HUES48 (cell line): Measurements from ENCODE around the gene ARMC6.

Experiments
- H3K27ac ChIP-seq: one replicate; pipeline ENCODE4 v1.7.0; 2013; ENCODE audit warnings: low read depth, low read length, inconsistent platforms
- H3K27me3 ChIP-seq: 2 replicates; pipeline ENCODE4 v1.6.1; 2013; ENCODE audit warnings: mild to moderate bottlenecking, low read length; ENCODE audit not compliant: control insufficient read depth, insufficient read depth
- H3K36me3 ChIP-seq: 2 replicates; pipeline ENCODE4 v1.6.1; 2013; ENCODE audit warnings: low read length; ENCODE audit not compliant: control insufficient read depth, insufficient read depth
- H3K4me1 ChIP-seq: 2 replicates; pipeline ENCODE4 v1.6.1; 2013; ENCODE audit warnings: mild to moderate bottlenecking, low read length; ENCODE audit not compliant: control insufficient read depth, insufficient read depth
- H3K4me3 ChIP-seq: 2 replicates; pipeline ENCODE4 v1.5.1; 2013; ENCODE audit warnings: mild to moderate bottlenecking, low read depth, low read length
- H3K9ac ChIP-seq: 2 replicates; pipeline ENCODE4 v1.6.1; 2013; ENCODE audit warnings: mild to moderate bottlenecking, low read depth, low read length, moderate library complexity
- H3K9me3 ChIP-seq: 2 replicates; pipeline ENCODE4 v1.6.1; 2013; ENCODE audit warnings: low read length; ENCODE audit not compliant: control insufficient read depth, insufficient read depth

The ARMC6 gene

DNA sequence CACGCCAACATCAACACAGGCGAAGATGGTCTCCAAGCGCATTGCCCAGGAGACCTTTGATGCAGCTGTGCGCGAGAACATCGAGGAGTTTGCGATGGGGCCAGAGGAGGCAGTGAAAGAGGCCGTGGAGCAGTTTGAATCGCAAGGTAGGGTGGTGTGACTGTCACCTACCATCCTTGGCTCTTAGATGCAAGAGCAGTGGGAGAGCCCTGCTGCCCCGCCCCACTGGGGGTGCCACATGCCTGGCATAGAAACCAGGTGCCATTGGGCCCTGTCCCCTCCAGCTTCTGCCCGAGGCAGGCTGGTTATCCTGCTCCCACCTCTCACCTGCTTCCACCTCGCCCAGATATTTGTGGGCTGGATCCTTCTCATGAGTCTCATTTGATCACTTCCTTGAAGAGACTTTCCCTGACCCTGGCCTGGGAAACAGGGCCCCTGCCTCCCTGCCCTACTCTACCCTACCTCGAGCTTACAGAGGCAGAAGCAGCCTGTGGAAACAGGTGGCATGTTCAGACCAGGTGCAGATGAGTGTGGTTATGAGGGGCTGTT lies 9.4 kb downstream of the ARMC6 start:
- Histone ChIP-seq H3K36me3 (peaks cover 67% of the 10 kb centered on the region), H3K27ac (no peak overlapping the region), H3K4me3 (no peak overlapping the region), H3K9me3 (peaks cover 2% of the 10 kb centered on the region), H3K27me3 (no peaks in the 10 kb centered on the region), H3K4me1 (no peaks in the 10 kb centered on the region), H3K9ac (no peak overlapping the region)

DNA sequence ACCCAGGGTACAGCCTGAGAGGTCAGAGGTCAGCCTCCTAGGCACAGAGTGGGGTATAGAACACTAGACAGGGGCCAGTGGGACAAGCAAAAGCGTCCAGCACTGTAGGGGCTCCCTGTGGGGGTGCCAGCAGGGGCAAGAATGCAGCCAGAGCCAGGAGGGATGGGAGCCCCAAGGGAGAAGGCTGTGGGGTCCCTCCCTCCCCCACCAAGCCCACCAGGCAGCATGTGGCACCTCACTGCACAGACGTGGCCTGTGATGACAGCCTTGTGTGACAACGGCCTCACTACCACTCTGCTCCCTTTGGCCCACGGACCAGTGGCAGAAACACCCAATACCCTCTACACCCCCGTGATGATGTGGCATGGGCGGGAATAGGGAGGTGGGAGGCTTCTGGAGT lies 10.1 kb downstream of the ARMC6 start:
- H3K4me1 ChIP-seq: no peaks in the 10 kb centered on the region
- no peak overlapping the region for H3K27ac ChIP-seq
- no peaks in the 10 kb centered on the region for H3K9me3 ChIP-seq
- H3K9ac ChIP-seq: no peak overlapping the region
- H3K36me3 ChIP-seq: peaks cover 63% of the 10 kb centered on the region
- no peaks in the 10 kb centered on the region for H3K27me3 ChIP-seq
- H3K4me3 ChIP-seq: no peak overlapping the region

GRCh38 chr19:19043881-19044280 lies 10.5 kb downstream of the ARMC6 start:
- no peak overlapping the region for H3K27ac ChIP-seq
- no peaks in the 10 kb centered on the region for H3K27me3 ChIP-seq
- H3K4me3 ChIP-seq: no peak overlapping the region
- no peak overlapping the region for H3K9ac ChIP-seq
- H3K4me1 ChIP-seq: no peaks in the 10 kb centered on the region
- H3K9me3 ChIP-seq: no peaks in the 10 kb centered on the region
- H3K36me3 ChIP-seq: peaks cover 66% of the 10 kb centered on the region

DNA sequence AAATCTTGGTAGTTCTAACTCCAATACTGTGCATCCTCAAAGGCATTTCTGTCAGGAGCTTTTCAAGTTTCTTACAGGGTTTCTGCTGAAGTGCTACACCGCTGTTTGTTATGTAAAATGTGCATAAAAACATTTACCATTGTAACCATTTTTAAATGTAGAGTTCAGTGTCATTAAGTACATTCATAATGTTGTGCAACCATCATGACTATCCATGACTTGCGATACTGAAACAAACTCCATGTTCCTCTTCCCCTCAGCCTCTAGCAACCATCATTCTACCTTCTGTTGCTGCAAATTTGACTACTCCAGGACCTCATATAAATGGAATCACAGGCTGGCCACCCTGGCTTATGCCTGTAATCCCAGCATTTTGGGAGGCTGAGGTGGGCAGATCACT lies 16.0 kb downstream of the ARMC6 start:
- H3K36me3 ChIP-seq: peaks cover 79% of the 10 kb centered on the region

DNA sequence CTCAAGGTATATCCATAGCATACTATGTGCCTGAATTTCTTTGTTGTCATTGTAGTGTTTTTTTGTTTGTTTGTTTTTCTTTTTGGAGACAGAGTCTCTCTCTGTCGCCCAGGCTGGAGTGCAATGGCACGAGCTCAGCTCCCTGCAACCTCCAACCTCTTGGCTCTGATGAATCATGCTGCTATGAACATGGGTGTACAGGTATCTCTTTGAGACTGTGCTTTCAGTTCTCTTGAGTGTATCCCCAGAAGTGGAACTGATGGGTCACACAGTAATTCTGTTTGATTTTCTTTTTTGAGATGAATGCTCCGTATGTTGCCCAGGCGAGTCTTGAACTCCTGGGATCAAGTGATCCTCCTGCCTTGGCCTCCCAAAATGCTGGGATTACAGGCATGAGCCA lies 16.7 kb downstream of the ARMC6 start:
- Histone ChIP-seq H3K4me3 (no peak overlapping the region), H3K9ac (no peak overlapping the region), H3K27ac (no peak overlapping the region), H3K27me3 (no peaks in the 10 kb centered on the region), H3K36me3 (peaks cover 79% of the 10 kb centered on the region), H3K9me3 (no peaks in the 10 kb centered on the region), H3K4me1 (no peaks in the 10 kb centered on the region)

More for the DNA sequence above, 16.0 kb downstream of the ARMC6 start:
- Histone ChIP-seq H3K27ac (no peak overlapping the region), H3K9ac (no peak overlapping the region), H3K4me3 (no peak overlapping the region), H3K9me3 (no peaks in the 10 kb centered on the region), H3K27me3 (no peaks in the 10 kb centered on the region), H3K4me1 (no peaks in the 10 kb centered on the region)

DNA sequence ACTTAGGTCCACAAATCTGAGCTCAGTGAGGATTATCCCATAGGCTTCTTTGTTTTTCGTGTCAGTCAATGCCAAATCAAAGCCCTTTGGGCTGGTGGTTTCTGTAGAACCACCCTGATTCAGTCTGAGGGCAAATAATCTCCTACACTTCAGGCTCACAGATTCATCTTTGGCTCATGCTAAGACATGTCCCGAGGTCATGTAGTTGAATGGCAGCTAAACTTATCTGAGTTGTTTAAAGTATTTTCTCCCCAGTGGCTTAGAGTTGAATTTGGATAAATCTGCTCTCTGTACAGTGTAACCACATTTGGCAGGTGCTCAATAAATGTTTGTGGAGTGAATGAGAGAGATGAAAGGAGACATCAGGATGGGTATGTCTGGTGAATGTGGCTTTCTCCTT lies 17.3 kb downstream of the ARMC6 start:
- Histone ChIP-seq H3K9me3 (no peaks in the 10 kb centered on the region), H3K9ac (no peak overlapping the region), H3K36me3 (peaks cover 83% of the 10 kb centered on the region), H3K27ac (no peak overlapping the region), H3K4me1 (no peaks in the 10 kb centered on the region), H3K27me3 (no peaks in the 10 kb centered on the region), H3K4me3 (no peak overlapping the region)

DNA sequence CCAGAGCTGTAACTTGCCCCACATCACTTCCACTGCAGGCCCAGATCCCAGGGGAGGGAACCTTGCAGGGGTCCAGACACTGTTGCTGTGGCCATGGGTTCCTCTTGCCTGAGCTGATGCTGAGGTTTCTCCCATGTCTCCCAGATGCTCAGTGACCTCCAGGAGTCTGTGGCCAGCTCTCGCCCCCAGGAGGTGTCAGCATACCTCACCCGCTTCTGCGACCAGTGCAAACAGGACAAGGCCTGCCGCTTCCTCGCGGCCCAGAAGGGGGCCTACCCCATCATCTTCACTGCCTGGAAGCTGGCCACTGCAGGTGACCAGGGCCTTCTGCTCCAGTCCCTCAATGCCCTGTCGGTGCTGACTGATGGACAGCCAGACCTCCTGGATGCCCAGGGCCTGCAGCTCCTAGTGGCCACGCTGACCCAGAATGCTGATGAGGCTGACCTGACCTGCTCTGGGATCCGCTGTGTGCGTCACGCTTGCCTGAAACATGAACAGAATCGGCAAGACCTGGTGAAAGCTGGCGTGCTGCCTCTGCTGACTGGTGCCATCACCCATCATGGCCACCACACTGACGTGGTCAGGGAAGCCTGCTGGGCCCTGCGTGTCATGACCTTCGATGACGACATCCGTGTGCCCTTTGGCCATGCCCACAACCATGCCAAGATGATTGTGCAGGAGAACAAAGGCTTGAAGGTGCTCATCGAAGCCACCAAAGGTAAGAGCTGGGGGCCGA lies 18.2 kb downstream of the ARMC6 start:
- Histone ChIP-seq H3K36me3 (peaks cover 83% of the 10 kb centered on the region), H3K9ac (no peak overlapping the region), H3K4me3 (no peak overlapping the region)

DNA sequence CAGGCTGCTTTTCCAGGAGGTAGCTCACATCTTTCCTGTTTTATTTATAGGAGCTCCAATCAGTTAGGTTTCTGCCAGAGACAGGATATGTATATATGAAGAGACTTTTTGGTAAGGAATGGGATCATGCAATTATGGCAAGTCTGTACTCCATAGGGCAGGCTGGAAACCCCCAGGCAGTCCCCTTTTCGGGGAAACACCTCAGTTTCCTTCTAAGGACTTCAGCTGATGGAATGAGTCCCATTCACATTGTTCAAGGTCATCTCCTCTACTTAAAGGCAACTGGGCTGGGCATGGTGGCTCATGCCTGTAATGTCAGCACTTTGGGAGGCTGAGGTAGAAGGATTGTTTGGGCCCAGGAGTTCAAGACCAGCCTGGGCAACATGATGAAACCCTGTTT lies 19.5 kb downstream of the ARMC6 start:
- Histone ChIP-seq H3K4me3 (no peak overlapping the region), H3K36me3 (peaks cover 83% of the 10 kb centered on the region), H3K9me3 (no peaks in the 10 kb centered on the region), H3K9ac (no peak overlapping the region), H3K27me3 (no peaks in the 10 kb centered on the region), H3K4me1 (no peaks in the 10 kb centered on the region), H3K27ac (no peak overlapping the region)

More for the DNA sequence above, 18.2 kb downstream of the ARMC6 start:
- Histone ChIP-seq H3K4me1 (no peaks in the 10 kb centered on the region), H3K27ac (no peak overlapping the region), H3K27me3 (no peaks in the 10 kb centered on the region), H3K9me3 (no peaks in the 10 kb centered on the region)

DNA sequence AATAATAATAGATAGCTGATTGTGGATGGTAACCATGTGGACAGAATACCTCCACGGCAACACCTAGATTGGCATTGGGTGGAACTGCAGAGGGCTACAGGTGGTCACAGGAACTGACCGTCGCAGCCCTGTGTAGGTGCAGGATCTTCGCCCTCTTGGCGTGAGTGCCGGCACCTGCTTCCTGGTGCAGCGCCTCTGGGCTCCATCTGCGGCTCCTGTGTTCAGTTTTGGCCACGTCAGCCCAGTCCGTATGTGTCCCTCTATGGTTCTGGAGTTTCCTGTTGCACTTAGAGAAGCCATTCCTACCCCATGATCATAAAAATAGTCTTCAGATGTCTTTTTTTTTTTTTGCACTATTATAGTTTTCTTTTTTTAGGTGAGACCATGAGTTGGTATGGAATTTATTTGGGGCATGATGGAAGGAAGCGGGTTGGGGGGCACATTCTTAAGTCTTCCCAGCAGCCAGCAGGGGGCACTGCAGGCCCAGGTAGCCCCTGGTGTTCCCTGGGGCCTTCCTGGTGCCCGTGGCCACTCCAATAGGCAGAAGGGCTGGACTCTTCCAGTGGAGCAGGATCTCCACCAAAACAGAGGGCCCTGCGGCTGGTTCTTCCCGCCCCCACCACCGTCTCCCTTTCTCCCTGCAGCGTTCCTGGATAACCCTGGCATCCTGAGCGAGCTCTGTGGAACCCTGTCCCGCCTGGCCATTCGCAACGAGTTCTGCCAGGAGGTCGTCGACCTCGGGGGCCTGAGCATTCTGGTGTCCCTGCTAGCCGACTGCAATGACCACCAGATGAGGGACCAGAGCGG lies 20.3 kb downstream of the ARMC6 start:
- no peaks in the 10 kb centered on the region for H3K27me3 ChIP-seq
- H3K4me3 ChIP-seq: no peak overlapping the region
- no peaks in the 10 kb centered on the region for H3K9me3 ChIP-seq
- H3K27ac ChIP-seq: no peak overlapping the region
- no peak overlapping the region for H3K9ac ChIP-seq
- H3K36me3 ChIP-seq: peaks cover 86% of the 10 kb centered on the region
- H3K4me1 ChIP-seq: no peaks in the 10 kb centered on the region

- H3K36me3 ChIP-seq: peaks cover 79% of the 10 kb centered on the region
- H3K9ac ChIP-seq: no peak overlapping the region
- no peak overlapping the region for H3K27ac ChIP-seq
- no peaks in the 10 kb centered on the region for H3K9me3 ChIP-seq
- H3K27me3 ChIP-seq: no peaks in the 10 kb centered on the region
- no peak overlapping the region for H3K4me3 ChIP-seq
- no peaks in the 10 kb centered on the region for H3K4me1 ChIP-seq
These were observed 21.0 kb downstream of the ARMC6 start for GRCh38 chr19:19054315-19054938.
